HUES48 (cell line): ENCODE results near the gene AMPD2.

Experiments used
- H3K27ac ChIP-seq: one replicate; pipeline ENCODE4 v1.7.0; 2013; ENCODE audit warnings: low read depth, low read length, inconsistent platforms
- H3K27me3 ChIP-seq: 2 replicates; pipeline ENCODE4 v1.6.1; 2013; ENCODE audit warnings: mild to moderate bottlenecking, low read length; ENCODE audit not compliant: control insufficient read depth, insufficient read depth
- H3K36me3 ChIP-seq: 2 replicates; pipeline ENCODE4 v1.6.1; 2013; ENCODE audit warnings: low read length; ENCODE audit not compliant: control insufficient read depth, insufficient read depth
- H3K4me1 ChIP-seq: 2 replicates; pipeline ENCODE4 v1.6.1; 2013; ENCODE audit warnings: mild to moderate bottlenecking, low read length; ENCODE audit not compliant: control insufficient read depth, insufficient read depth
- H3K4me3 ChIP-seq: 2 replicates; pipeline ENCODE4 v1.5.1; 2013; ENCODE audit warnings: mild to moderate bottlenecking, low read depth, low read length
- H3K9ac ChIP-seq: 2 replicates; pipeline ENCODE4 v1.6.1; 2013; ENCODE audit warnings: mild to moderate bottlenecking, low read depth, low read length, moderate library complexity
- H3K9me3 ChIP-seq: 2 replicates; pipeline ENCODE4 v1.6.1; 2013; ENCODE audit warnings: low read length; ENCODE audit not compliant: control insufficient read depth, insufficient read depth

The AMPD2 gene

GRCh38 chr1:109595531-109595930 is 24.1 kb upstream of the AMPD2 start:
- no peak overlapping the region for H3K9ac ChIP-seq
- no peak overlapping the region for H3K4me3 ChIP-seq
- peaks cover 3% of the 10 kb centered on the region; the same call in 1 of the 2 replicates for H3K4me1 ChIP-seq
- peaks cover 49% of the 10 kb centered on the region for H3K36me3 ChIP-seq
- H3K27me3 ChIP-seq, result no peaks in the 10 kb centered on the region
- H3K27ac ChIP-seq, result no peak overlapping the region
- no peaks in the 10 kb centered on the region for H3K9me3 ChIP-seq

GRCh38 chr1:109598156-109598555 is 21.5 kb upstream of the AMPD2 start:
- H3K36me3 ChIP-seq, result peaks cover 23% of the 10 kb centered on the region
- no peak overlapping the region for H3K27ac ChIP-seq
- H3K4me3 ChIP-seq, result no peak overlapping the region

GRCh38 chr1:109598655-109599054 is 21.0 kb upstream of the AMPD2 start:
- peaks cover 18% of the 10 kb centered on the region for H3K36me3 ChIP-seq

More at GRCh38 chr1:109598156-109598555, 21.5 kb upstream of the AMPD2 start:
- Histone ChIP-seq H3K27me3 (no peaks in the 10 kb centered on the region), H3K4me1 (peaks cover 3% of the 10 kb centered on the region; the same call in 1 of the 2 replicates), H3K9ac (no peak overlapping the region), H3K9me3 (no peaks in the 10 kb centered on the region)

GRCh38 chr1:109603229-109603628 is 16.4 kb upstream of the AMPD2 start:
- Histone ChIP-seq H3K27ac (no peak overlapping the region), H3K9me3 (no peaks in the 10 kb centered on the region), H3K4me1 (peaks cover 3% of the 10 kb centered on the region; the same call in 1 of the 2 replicates), H3K36me3 (no peaks in the 10 kb centered on the region), H3K4me3 (no peak overlapping the region), H3K9ac (no peak overlapping the region), H3K27me3 (no peaks in the 10 kb centered on the region)

More at GRCh38 chr1:109598655-109599054, 21.0 kb upstream of the AMPD2 start:
- no peaks in the 10 kb centered on the region for H3K27me3 ChIP-seq
- no peak overlapping the region for H3K27ac ChIP-seq
- H3K4me3 ChIP-seq, result no peak overlapping the region
- peaks cover 3% of the 10 kb centered on the region; the same call in 1 of the 2 replicates for H3K4me1 ChIP-seq
- H3K9me3 ChIP-seq, result no peaks in the 10 kb centered on the region
- no peak overlapping the region for H3K9ac ChIP-seq

GRCh38 chr1:109605381-109605780 is 14.3 kb upstream of the AMPD2 start:
- no peak overlapping the region for H3K9ac ChIP-seq
- no peaks in the 10 kb centered on the region for H3K36me3 ChIP-seq
- no peaks in the 10 kb centered on the region for H3K9me3 ChIP-seq
- no peaks in the 10 kb centered on the region for H3K27me3 ChIP-seq
- peaks cover 10% of the 10 kb centered on the region; the same call in 1 of the 2 replicates for H3K4me1 ChIP-seq
- no peak overlapping the region for H3K4me3 ChIP-seq
- H3K27ac ChIP-seq, result no peak overlapping the region

- H3K36me3 ChIP-seq, result no peaks in the 10 kb centered on the region
- no peaks in the 10 kb centered on the region for H3K27me3 ChIP-seq
- no peak overlapping the region for H3K9ac ChIP-seq
- H3K27ac ChIP-seq, result no peak overlapping the region
- no peaks in the 10 kb centered on the region for H3K9me3 ChIP-seq
- H3K4me1 ChIP-seq, result peaks cover 10% of the 10 kb centered on the region; the same call in 1 of the 2 replicates
- H3K4me3 ChIP-seq, result no peak overlapping the region
Measured at GRCh38 chr1:109609881-109610280, 9.8 kb upstream of the AMPD2 start.

- H3K27me3 ChIP-seq, result no peaks in the 10 kb centered on the region
- H3K9me3 ChIP-seq, result no peaks in the 10 kb centered on the region
- peak overlapping the region; percentile 42 for H3K27ac ChIP-seq
- H3K4me1 ChIP-seq, result peaks cover 10% of the 10 kb centered on the region; the same call in 1 of the 2 replicates
- H3K36me3 ChIP-seq, result no peaks in the 10 kb centered on the region
- no peak overlapping the region for H3K9ac ChIP-seq
- no peak overlapping the region for H3K4me3 ChIP-seq
Measured at GRCh38 chr1:109610609-109611307, 8.9 kb upstream of the AMPD2 start.

GRCh38 chr1:109611308-109611990 is 8.2 kb upstream of the AMPD2 start:
- Histone ChIP-seq H3K4me3 (no peak overlapping the region), H3K9me3 (no peaks in the 10 kb centered on the region), H3K27ac (no peak overlapping the region), H3K4me1 (peaks cover 10% of the 10 kb centered on the region; the same call in 1 of the 2 replicates), H3K27me3 (no peaks in the 10 kb centered on the region), H3K9ac (no peak overlapping the region), H3K36me3 (no peaks in the 10 kb centered on the region)

- Histone ChIP-seq H3K9ac (no peak overlapping the region), H3K27ac (no peak overlapping the region), H3K36me3 (no peaks in the 10 kb centered on the region), H3K4me1 (peaks cover 23% of the 10 kb centered on the region), H3K27me3 (no peaks in the 10 kb centered on the region), H3K4me3 (no peak overlapping the region), H3K9me3 (no peaks in the 10 kb centered on the region)
Measured at GRCh38 chr1:109613361-109614147, 6.1 kb upstream of the AMPD2 start.

GRCh38 chr1:109615879-109616278 is 3.8 kb upstream of the AMPD2 start:
- Histone ChIP-seq H3K4me1 (peaks cover 26% of the 10 kb centered on the region), H3K27me3 (no peaks in the 10 kb centered on the region), H3K27ac (no peak overlapping the region), H3K9ac (no peak overlapping the region), H3K36me3 (no peaks in the 10 kb centered on the region), H3K9me3 (no peaks in the 10 kb centered on the region), H3K4me3 (no peak overlapping the region)
